ENCODE measurements around the gene GSG1.
"Not testable (repeated sequence)": the region's sequence is repeated elsewhere in the genome, so short reads cannot be mapped to it uniquely, and the experiment has no call there.

The GSG1 gene

GRCh38 chr12:13052421-13052820 lies 51.0 kb downstream of the GSG1 start:
- DNase-seq, result no peak

GRCh38 chr12:13049816-13050215 lies 53.7 kb downstream of the GSG1 start:
- DNase-seq, result no peak

- DNase-seq, result no peak
These were observed 56.5 kb downstream of the GSG1 start for GRCh38 chr12:13046964-13047363.

DNA sequence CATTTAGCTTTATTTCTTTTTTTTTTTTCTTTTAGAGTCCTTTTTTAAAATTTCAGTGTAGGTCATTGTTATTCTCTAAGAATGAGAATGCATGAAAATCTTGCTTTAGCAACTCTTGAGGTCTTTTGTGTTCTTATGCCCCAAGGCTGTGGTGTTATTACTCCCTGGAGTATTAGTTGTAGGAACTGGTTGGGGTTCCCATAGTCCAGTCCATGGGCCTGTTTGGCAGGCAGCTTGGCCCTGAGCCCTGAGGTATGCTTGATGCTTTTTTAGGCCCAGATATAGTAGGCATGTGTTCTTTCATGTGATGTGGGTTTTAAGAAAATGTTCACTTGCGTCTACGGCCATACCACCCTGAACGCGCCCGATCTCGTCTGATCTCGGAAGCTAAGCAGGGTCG lies 57.7 kb downstream of the GSG1 start:
- no peak for DNase-seq

GRCh38 chr12:13044906-13045299 lies 58.6 kb downstream of the GSG1 start:
- peak; percentile 21 to 40 for DNase-seq

DNA sequence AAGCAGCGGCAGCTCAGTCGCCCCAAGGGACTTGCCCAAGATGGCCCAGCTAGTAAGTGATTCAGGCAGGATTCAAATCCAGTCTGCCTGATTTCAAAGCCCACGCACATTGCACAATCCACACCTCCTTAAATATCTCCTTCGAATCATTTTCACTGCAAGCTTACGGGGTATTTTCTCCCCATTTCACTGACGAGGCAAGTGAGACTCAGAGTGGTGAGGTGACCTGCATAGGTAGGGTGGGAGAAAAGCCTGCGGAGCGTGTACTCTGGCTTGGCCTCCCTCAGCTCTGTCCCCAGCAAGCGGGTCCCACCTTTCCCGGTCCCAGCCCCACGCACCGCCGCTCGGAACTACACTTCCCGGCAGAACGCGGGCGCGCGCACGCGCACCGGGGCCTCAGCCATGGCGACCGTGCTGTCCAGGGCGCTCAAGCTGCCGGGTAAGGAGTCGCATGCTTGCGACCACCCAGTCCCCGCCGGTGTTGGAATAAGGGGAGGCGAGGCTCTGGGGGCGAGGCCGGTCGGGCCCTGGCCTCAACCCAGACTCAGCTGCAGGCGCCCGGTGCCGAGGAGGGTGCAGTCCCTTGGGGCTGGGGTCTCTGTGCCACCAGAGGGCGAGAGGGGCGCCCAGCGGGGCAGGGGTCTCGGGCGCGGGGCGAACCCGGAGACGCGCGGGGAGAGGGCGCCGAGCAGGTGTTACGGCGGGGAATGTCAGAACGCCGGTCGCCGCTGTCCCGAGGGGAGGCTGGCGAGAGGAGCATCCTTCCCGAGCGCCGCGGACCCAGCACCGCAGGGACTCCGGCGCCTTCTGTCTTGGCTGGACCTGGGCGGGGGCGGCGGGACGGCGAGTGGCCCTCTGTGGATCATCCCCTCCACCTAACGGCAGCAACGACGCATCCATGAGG lies 59.2 kb downstream of the GSG1 start, which contains the start of gene FAM234B:
Gene FAM234B (plus strand): TSS at position 380 of the 904 bp plus-strand sequence. CDS start 23 bp downstream, at position 403.
- DNase-seq, result peak; percentile 58 to 78

GRCh38 chr12:13042666-13043230 lies 60.7 kb downstream of the GSG1 start:
- DNase-seq, result no peak

DNA sequence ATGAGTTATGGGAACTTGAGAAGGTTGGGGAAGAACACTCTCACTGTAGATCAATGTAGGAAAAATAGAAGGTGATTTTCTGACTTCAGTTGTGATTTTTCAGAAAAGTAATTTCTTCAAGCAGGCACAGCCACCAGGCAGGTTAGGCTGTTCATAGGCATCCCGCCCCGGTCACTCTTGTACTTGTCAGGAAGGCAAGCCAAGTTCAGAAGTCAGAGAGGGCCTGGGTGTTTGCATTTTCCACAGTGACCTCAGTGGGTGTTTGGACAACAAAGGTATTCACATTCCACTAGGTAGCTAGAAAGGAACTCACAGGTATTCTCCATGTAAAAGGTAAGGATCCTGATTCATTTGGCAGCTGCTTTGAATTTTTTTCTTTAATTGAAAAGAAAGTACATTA lies 62.2 kb downstream of the GSG1 start:
- DNase-seq, result no peak

- peak in 1 of 2 experiments; percentile 37 for DNase-seq
These were observed 64.0 kb downstream of the GSG1 start for GRCh38 chr12:13039328-13039956.

- DNase-seq, result no peak
These were observed 64.8 kb downstream of the GSG1 start for GRCh38 chr12:13038491-13039161.

GRCh38 chr12:13036881-13037280 lies 66.6 kb downstream of the GSG1 start:
- DNase-seq, result no peak

DNA sequence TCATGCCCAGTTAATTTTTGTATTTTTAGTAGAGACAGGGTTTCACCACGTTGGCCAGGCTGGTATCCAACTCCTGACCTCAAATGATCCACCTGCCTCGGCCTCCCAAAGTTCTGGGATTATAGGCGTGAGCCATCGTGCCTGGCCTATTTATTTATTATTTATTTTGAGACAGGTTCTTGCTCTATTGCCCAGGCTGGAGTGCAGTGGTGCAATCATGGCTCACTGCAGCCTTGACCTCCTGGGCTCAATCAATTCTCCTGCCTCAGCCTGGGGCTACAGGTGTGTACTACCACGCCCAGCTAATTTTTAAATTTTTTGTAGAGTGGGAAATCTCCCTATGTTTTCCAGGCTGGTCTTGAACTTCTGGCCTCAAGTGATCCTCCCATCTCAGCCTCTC lies 68.1 kb downstream of the GSG1 start:
- not testable (repeated sequence) for DNase-seq

All from NCI-H524 (cell line).